NT2/D1 (cell line): ENCODE data around the gene DYSF.

Source experiments
- SUZ12 ChIP-seq: IDR thresholded peaks from 2 replicates; pipeline ENCODE4 v1.6.1; 2011; ENCODE audit not compliant: insufficient read length, insufficient read depth; ENCODE audit errors: extremely low read depth
- ZNF274 ChIP-seq: IDR thresholded peaks from 2 replicates; pipeline ENCODE4 v1.6.1; 2011; ENCODE audit warnings: mild to moderate bottlenecking, low read depth, low read length

DNA sequence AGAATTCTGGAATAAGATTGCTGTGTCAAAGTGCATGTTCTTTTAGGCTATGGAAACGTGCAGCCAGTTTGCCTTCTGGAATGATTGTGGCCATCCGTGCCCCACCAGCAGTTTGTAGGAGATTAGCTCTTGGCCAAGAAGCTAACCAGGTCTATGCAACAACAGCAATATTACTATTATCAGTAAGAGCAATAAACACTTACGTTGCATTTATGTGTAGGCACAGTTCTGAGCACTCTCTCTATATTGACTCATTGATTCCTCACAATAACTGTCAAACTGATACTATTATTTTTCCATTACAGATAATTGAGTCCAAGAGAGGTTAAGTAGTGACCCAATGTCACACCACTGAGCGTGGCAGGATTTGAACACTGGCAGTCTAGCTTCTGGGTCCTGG, 186.4 kb downstream of the DYSF start:
- TF ChIP-seq SUZ12, result no peak
- no peak for TF ChIP-seq ZNF274
